ENCODE data around the gene TK2. TPM values are rescaled to one million over a fixed set of nuclear protein-coding genes. Genes with fewer than 3 reads are reported as not detected.
"Not testable (repeated sequence)": the region's sequence is repeated elsewhere in the genome, so short reads cannot be mapped to it uniquely, and the experiment has no call there.

TK2 gene
- total and polyA plus RNA-seq, 2 donors, result 20.3 to 23.6 TPM

GRCh38 chr16:66515596-66516508, 34.1 kb downstream of the TK2 start:
- peaks cover 2% of the 10 kb centered on the region for H3K36me3 ChIP-seq (ENCODE audit: insufficient read depth)
- no peaks in the 10 kb centered on the region for H3K4me1 ChIP-seq (ENCODE audit: insufficient read depth)
- H3K4me3 ChIP-seq (ENCODE audit: low read depth, low read length), result no peak overlapping the region
- 51% methylated on average over 12 of the region's 12 CpGs for WGBS
- H3K27ac ChIP-seq (ENCODE audit: low read depth), result peak overlapping the region; percentile 68
- DNase-seq (ENCODE audit: extremely low spot score), result no peak

GRCh38 chr16:66514980-66515595, 34.8 kb downstream of the TK2 start:
- WGBS, result 95% methylated on average over 10 of the region's 10 CpGs

GRCh38 chr16:66514391-66514790, 35.5 kb downstream of the TK2 start:
- not testable (repeated sequence) for H3K4me3 ChIP-seq (ENCODE audit: low read depth, low read length); H3K4me1 ChIP-seq (ENCODE audit: insufficient read depth); DNase-seq (ENCODE audit: extremely low spot score); H3K27ac ChIP-seq (ENCODE audit: low read depth); H3K36me3 ChIP-seq (ENCODE audit: insufficient read depth)
- WGBS, result 96% methylated on average over 12 of the region's 17 CpGs

More at GRCh38 chr16:66514980-66515595, 34.8 kb downstream of the TK2 start:
- H3K27ac ChIP-seq (ENCODE audit: low read depth); H3K36me3 ChIP-seq (ENCODE audit: insufficient read depth); H3K4me1 ChIP-seq (ENCODE audit: insufficient read depth); DNase-seq (ENCODE audit: extremely low spot score); H3K4me3 ChIP-seq (ENCODE audit: low read depth, low read length): not testable (repeated sequence)

- Histone ChIP-seq H3K36me3 (ENCODE audit: insufficient read depth) (peaks cover 2% of the 10 kb centered on the region), H3K27ac (ENCODE audit: low read depth) (no peak overlapping the region), H3K4me3 (ENCODE audit: low read depth, low read length) (no peak overlapping the region), H3K4me1 (ENCODE audit: insufficient read depth) (no peaks in the 10 kb centered on the region)
- WGBS, result 83% methylated on average over 8 of the region's 8 CpGs
- no peak for DNase-seq (ENCODE audit: extremely low spot score)
Measured at GRCh38 chr16:66513111-66513723, 36.7 kb downstream of the TK2 start.

- 84% methylated on average over 15 of the region's 15 CpGs for WGBS
- H3K4me3 ChIP-seq (ENCODE audit: low read depth, low read length), result no peak overlapping the region
- H3K27ac ChIP-seq (ENCODE audit: low read depth), result no peak overlapping the region
- H3K36me3 ChIP-seq (ENCODE audit: insufficient read depth), result peaks cover 2% of the 10 kb centered on the region
- H3K4me1 ChIP-seq (ENCODE audit: insufficient read depth), result no peaks in the 10 kb centered on the region
- DNase-seq (ENCODE audit: extremely low spot score), result no peak
Measured at GRCh38 chr16:66512272-66513110, 37.4 kb downstream of the TK2 start.

- WGBS, result 41% methylated on average over 13 of the region's 13 CpGs
- Histone ChIP-seq H3K36me3 (ENCODE audit: insufficient read depth) (peaks cover 2% of the 10 kb centered on the region), H3K4me1 (ENCODE audit: insufficient read depth) (no peaks in the 10 kb centered on the region), H3K4me3 (ENCODE audit: low read depth, low read length) (no peak overlapping the region), H3K27ac (ENCODE audit: low read depth) (peak overlapping the region; percentile 63)
- DNase-seq (ENCODE audit: extremely low spot score), result no peak
Measured at GRCh38 chr16:66511602-66512271, 38.2 kb downstream of the TK2 start.

GRCh38 chr16:66510711-66511601, 39.0 kb downstream of the TK2 start:
- H3K36me3 ChIP-seq (ENCODE audit: insufficient read depth), result peaks cover 2% of the 10 kb centered on the region
- no peak overlapping the region for H3K4me3 ChIP-seq (ENCODE audit: low read depth, low read length)
- H3K27ac ChIP-seq (ENCODE audit: low read depth), result peak overlapping the region; percentile 63
- H3K4me1 ChIP-seq (ENCODE audit: insufficient read depth), result no peaks in the 10 kb centered on the region
- WGBS, result 61% methylated on average over 12 of the region's 12 CpGs
- DNase-seq (ENCODE audit: extremely low spot score), result no peak

- H3K4me3 ChIP-seq (ENCODE audit: low read depth, low read length), result no peak overlapping the region
- 91% methylated on average over 5 of the region's 5 CpGs for WGBS
- DNase-seq (ENCODE audit: extremely low spot score), result no peak
- no peak overlapping the region for H3K27ac ChIP-seq (ENCODE audit: low read depth)
- peaks cover 2% of the 10 kb centered on the region for H3K36me3 ChIP-seq (ENCODE audit: insufficient read depth)
- no peaks in the 10 kb centered on the region for H3K4me1 ChIP-seq (ENCODE audit: insufficient read depth)
Measured at GRCh38 chr16:66510298-66510697, 39.6 kb downstream of the TK2 start.

- Histone ChIP-seq H3K4me3 (ENCODE audit: low read depth, low read length) (no peak overlapping the region), H3K36me3 (ENCODE audit: insufficient read depth) (peaks cover 2% of the 10 kb centered on the region), H3K27ac (ENCODE audit: low read depth) (no peak overlapping the region), H3K4me1 (ENCODE audit: insufficient read depth) (no peaks in the 10 kb centered on the region)
- DNase-seq (ENCODE audit: extremely low spot score), result no peak
- WGBS, result 94% methylated on average over 5 of the region's 5 CpGs
Measured at GRCh38 chr16:66509576-66509975, 40.3 kb downstream of the TK2 start.

GRCh38 chr16:66508914-66509496, 40.9 kb downstream of the TK2 start:
- H3K27ac ChIP-seq (ENCODE audit: low read depth), result no peak overlapping the region
- H3K4me3 ChIP-seq (ENCODE audit: low read depth, low read length), result no peak overlapping the region
- WGBS, result 95% methylated on average over 9 of the region's 9 CpGs
- DNase-seq (ENCODE audit: extremely low spot score), result no peak
- peaks cover 2% of the 10 kb centered on the region for H3K36me3 ChIP-seq (ENCODE audit: insufficient read depth)
- H3K4me1 ChIP-seq (ENCODE audit: insufficient read depth), result no peaks in the 10 kb centered on the region

- WGBS, result 80% methylated on average over 7 of the region's 7 CpGs
- DNase-seq (ENCODE audit: extremely low spot score), result no peak
Measured at GRCh38 chr16:66508248-66508913, 41.5 kb downstream of the TK2 start.

More at GRCh38 chr16:66508248-66508913, 41.5 kb downstream of the TK2 start:
- Histone ChIP-seq H3K27ac (ENCODE audit: low read depth) (no peak overlapping the region), H3K4me3 (ENCODE audit: low read depth, low read length) (no peak overlapping the region), H3K4me1 (ENCODE audit: insufficient read depth) (no peaks in the 10 kb centered on the region), H3K36me3 (ENCODE audit: insufficient read depth) (peaks cover 2% of the 10 kb centered on the region)
